ENCODE measurements around the gene PDZRN3. TPM values are rescaled to one million over a fixed set of nuclear protein-coding genes. Genes with fewer than 3 reads are reported as not detected.
A peak's percentile ranks its signal among the peaks of the same experiment; 100 is the strongest.

PDZRN3 gene
- polyA plus RNA-seq, 3 donors: 38.0 to 46.5 (median 41.4) TPM

GRCh38 chr3:73635254-73635653, 10.5 kb upstream of the PDZRN3 start:
- no peak for DNase-seq (ENCODE audit: extremely low read depth in 1 of 11, low read depth in 9 of 11, low spot score in 4 of 11)

- no peak for DNase-seq (ENCODE audit: extremely low read depth in 1 of 11, low read depth in 9 of 11, low spot score in 4 of 11)
Measured at GRCh38 chr3:73633916-73634344, 9.2 kb upstream of the PDZRN3 start.

- no peak for DNase-seq (ENCODE audit: extremely low read depth in 1 of 11, low read depth in 9 of 11, low spot score in 4 of 11)
Measured at GRCh38 chr3:73633453-73633852, 8.7 kb upstream of the PDZRN3 start.

- no peak for DNase-seq (ENCODE audit: extremely low read depth in 1 of 11, low read depth in 9 of 11, low spot score in 4 of 11)
Measured at GRCh38 chr3:73626106-73626505, 1.4 kb upstream of the PDZRN3 start.

- peak in 7 of 11 donors; percentile 56 to 66 (median 60) for DNase-seq (ENCODE audit: extremely low read depth in 1 of 11, low read depth in 9 of 11, low spot score in 4 of 11)
Measured at GRCh38 chr3:73624017-73624820, 522 bp downstream of the PDZRN3 start.

- no peak for DNase-seq (ENCODE audit: extremely low read depth in 1 of 11, low read depth in 9 of 11, low spot score in 4 of 11)
Measured at GRCh38 chr3:73623346-73623745, 1.4 kb downstream of the PDZRN3 start.

GRCh38 chr3:73622091-73622805, 2.5 kb downstream of the PDZRN3 start:
- DNase-seq (ENCODE audit: extremely low read depth in 1 of 11, low read depth in 9 of 11, low spot score in 4 of 11): peak in 2 of 11 donors; percentile 41 to 60

GRCh38 chr3:73621388-73621787, 3.4 kb downstream of the PDZRN3 start:
- no peak for DNase-seq (ENCODE audit: extremely low read depth in 1 of 11, low read depth in 9 of 11, low spot score in 4 of 11)

- no peak for DNase-seq (ENCODE audit: extremely low read depth in 1 of 11, low read depth in 9 of 11, low spot score in 4 of 11)
Measured at GRCh38 chr3:73618461-73618860, 6.3 kb downstream of the PDZRN3 start.

- no peak for DNase-seq (ENCODE audit: extremely low read depth in 1 of 11, low read depth in 9 of 11, low spot score in 4 of 11)
Measured at GRCh38 chr3:73616056-73616455, 8.7 kb downstream of the PDZRN3 start.

- no peak for DNase-seq (ENCODE audit: extremely low read depth in 1 of 11, low read depth in 9 of 11, low spot score in 4 of 11)
Measured at GRCh38 chr3:73614419-73614818, 10.3 kb downstream of the PDZRN3 start.

- DNase-seq (ENCODE audit: extremely low read depth in 1 of 11, low read depth in 9 of 11, low spot score in 4 of 11): no peak
Measured at GRCh38 chr3:73611176-73611575, 13.6 kb downstream of the PDZRN3 start.

GRCh38 chr3:73610493-73610892, 14.2 kb downstream of the PDZRN3 start:
- DNase-seq (ENCODE audit: extremely low read depth in 1 of 11, low read depth in 9 of 11, low spot score in 4 of 11): no peak

- no peak for DNase-seq (ENCODE audit: extremely low read depth in 1 of 11, low read depth in 9 of 11, low spot score in 4 of 11)
Measured at GRCh38 chr3:73609655-73610054, 15.1 kb downstream of the PDZRN3 start.

- DNase-seq (ENCODE audit: extremely low read depth in 1 of 11, low read depth in 9 of 11, low spot score in 4 of 11): no peak
Measured at GRCh38 chr3:73609315-73609641, 15.5 kb downstream of the PDZRN3 start.

GRCh38 chr3:73608456-73609314, 16.1 kb downstream of the PDZRN3 start:
- DNase-seq (ENCODE audit: extremely low read depth in 1 of 11, low read depth in 9 of 11, low spot score in 4 of 11): no peak

- DNase-seq (ENCODE audit: extremely low read depth in 1 of 11, low read depth in 9 of 11, low spot score in 4 of 11): no peak
Measured at GRCh38 chr3:73605861-73606260, 18.9 kb downstream of the PDZRN3 start.

GRCh38 chr3:73605412-73605811, 19.3 kb downstream of the PDZRN3 start:
- DNase-seq (ENCODE audit: extremely low read depth in 1 of 11, low read depth in 9 of 11, low spot score in 4 of 11): no peak

- no peak for DNase-seq (ENCODE audit: extremely low read depth in 1 of 11, low read depth in 9 of 11, low spot score in 4 of 11)
Measured at GRCh38 chr3:73604451-73604850, 20.3 kb downstream of the PDZRN3 start.

GRCh38 chr3:73603762-73604171, 21.0 kb downstream of the PDZRN3 start:
- no peak for DNase-seq (ENCODE audit: extremely low read depth in 1 of 11, low read depth in 9 of 11, low spot score in 4 of 11)
